BLaER1 (cell line): ENCODE results near the gene MNAT1.
A peak's percentile ranks its signal among the peaks of the same experiment; 100 is the strongest.
"Not testable (repeated sequence)": the region's sequence is repeated elsewhere in the genome, so short reads cannot be mapped to it uniquely, and the experiment has no call there.

ENCODE experiments used
- H3K27ac ChIP-seq: shearing (Covaris generic); formaldehyde crosslinking; 2 replicates; pipeline ENCODE4 v1.8.1; 2022
- H3K27me3 ChIP-seq: shearing (Covaris generic); formaldehyde crosslinking; 2 replicates; pipeline ENCODE4 v1.8.1; 2022
- H3K36me3 ChIP-seq: shearing (Covaris generic); formaldehyde crosslinking; 2 replicates; pipeline ENCODE4 v1.8.1; 2022
- H3K4me1 ChIP-seq: shearing (Covaris generic); formaldehyde crosslinking; 2 replicates; pipeline ENCODE4 v1.8.1; 2022
- H3K4me2 ChIP-seq: shearing (Covaris generic); formaldehyde crosslinking; 2 replicates; pipeline ENCODE4 v1.8.1; 2022
- H3K4me3 ChIP-seq: shearing (Covaris generic); formaldehyde crosslinking; 2 replicates; pipeline ENCODE4 v1.8.1; 2022
- H3K9ac ChIP-seq: shearing (Covaris generic); formaldehyde crosslinking; 2 replicates; pipeline ENCODE4 v1.8.1; 2022
- H3K9me3 ChIP-seq: shearing (Covaris generic); formaldehyde crosslinking; 2 replicates; pipeline ENCODE4 v1.8.1; 2022
- H4K20me1 ChIP-seq: shearing (Covaris generic); formaldehyde crosslinking; 2 replicates; pipeline ENCODE4 v1.8.1; 2022
- Cebpa-rat ChIP-seq: shearing (Covaris generic); IDR thresholded peaks from 2 replicates; pipeline ENCODE4 v1.8.1; 2022

The MNAT1 gene

DNA sequence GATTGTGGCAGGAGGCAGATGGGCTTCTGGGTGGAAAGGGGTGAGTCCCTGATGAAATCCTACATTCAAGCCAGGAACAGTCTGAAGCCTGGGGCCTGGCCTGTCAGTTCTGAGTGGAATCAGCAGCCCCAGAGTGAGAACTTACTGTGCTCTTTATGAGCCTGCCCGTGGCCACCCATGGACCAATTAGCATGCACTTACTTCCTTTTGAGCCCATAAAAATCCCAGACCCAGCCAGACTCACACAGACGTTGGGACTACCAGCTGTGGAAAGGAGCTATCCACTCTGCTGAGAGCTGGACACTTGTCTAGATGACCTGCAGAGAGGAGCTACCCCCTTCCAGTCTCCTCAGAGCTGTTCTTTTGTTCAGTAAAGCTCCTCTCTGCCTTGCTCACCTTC lies 104.5 kb downstream of the MNAT1 start:
- no peaks in the 10 kb centered on the region for H3K27me3 ChIP-seq
- no peak overlapping the region for H3K9ac ChIP-seq
- H4K20me1 ChIP-seq, result no peaks in the 10 kb centered on the region
- H3K36me3 ChIP-seq, result peaks cover 44% of the 10 kb centered on the region
- no peaks in the 10 kb centered on the region for H3K4me1 ChIP-seq
- H3K27ac ChIP-seq, result no peak overlapping the region
- TF ChIP-seq Cebpa-rat, result no peak
- H3K4me3 ChIP-seq, result no peak overlapping the region
- H3K4me2 ChIP-seq, result no peak overlapping the region
- H3K9me3 ChIP-seq, result 0 out of 2 replicates have a peak, but pooled peaks cover 9% of the 10 kb centered on the region

DNA sequence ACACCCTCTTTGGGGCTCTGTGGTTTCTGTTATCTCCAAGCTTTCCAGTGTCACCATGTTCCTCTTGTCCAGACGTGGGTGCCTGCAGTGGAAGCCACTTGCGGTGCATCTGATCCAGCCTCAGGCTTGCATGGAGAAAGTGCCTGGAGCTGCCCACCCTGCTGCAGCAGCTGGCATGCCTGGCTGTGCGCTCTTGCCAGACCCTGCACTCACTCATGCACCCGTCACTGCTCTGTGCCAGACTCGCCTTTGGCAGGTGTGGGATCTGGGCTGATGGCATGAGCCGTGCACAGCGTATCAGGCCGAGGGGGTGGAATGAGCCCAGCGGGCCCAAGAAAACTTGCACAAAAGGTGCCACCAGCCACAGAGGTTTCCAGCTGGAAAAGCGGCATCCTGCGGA lies 105.1 kb downstream of the MNAT1 start:
- TF ChIP-seq Cebpa-rat, result no peak
- H4K20me1 ChIP-seq, result no peaks in the 10 kb centered on the region
- H3K27me3 ChIP-seq, result no peaks in the 10 kb centered on the region
- 0 out of 2 replicates have a peak, but pooled peaks cover 9% of the 10 kb centered on the region for H3K9me3 ChIP-seq
- no peak overlapping the region for H3K4me2 ChIP-seq
- peaks cover 44% of the 10 kb centered on the region for H3K36me3 ChIP-seq
- H3K4me1 ChIP-seq, result no peaks in the 10 kb centered on the region
- H3K4me3 ChIP-seq, result no peak overlapping the region
- no peak overlapping the region for H3K27ac ChIP-seq
- no peak overlapping the region for H3K9ac ChIP-seq

DNA sequence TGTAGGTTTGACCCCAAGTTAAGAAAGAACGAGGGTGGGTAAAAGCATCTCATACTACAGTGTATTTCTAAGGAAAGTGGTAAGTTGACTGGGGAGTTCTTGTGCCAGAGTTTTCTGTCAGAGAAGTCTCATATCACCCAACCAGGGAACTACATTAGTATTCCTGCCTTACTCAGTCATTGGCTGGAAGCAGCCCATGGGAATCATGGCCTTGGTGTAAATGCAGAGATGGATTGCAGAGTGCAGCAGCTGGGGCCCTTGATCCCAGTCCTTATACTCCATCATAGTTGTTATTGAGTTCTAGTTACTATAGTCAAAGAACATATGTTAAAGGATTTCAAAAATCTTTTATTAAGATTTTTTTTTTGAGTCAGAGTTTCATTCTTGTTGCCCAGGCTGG lies 105.8 kb downstream of the MNAT1 start:
- TF ChIP-seq Cebpa-rat, result no peak
- no peak overlapping the region for H3K9ac ChIP-seq
- no peak overlapping the region for H3K27ac ChIP-seq
- no peak overlapping the region for H3K4me2 ChIP-seq
- 0 out of 2 replicates have a peak, but pooled peaks cover 9% of the 10 kb centered on the region for H3K9me3 ChIP-seq
- no peak overlapping the region for H3K4me3 ChIP-seq
- peaks cover 44% of the 10 kb centered on the region for H3K36me3 ChIP-seq
- H3K4me1 ChIP-seq, result no peaks in the 10 kb centered on the region
- no peaks in the 10 kb centered on the region for H4K20me1 ChIP-seq
- H3K27me3 ChIP-seq, result no peaks in the 10 kb centered on the region

DNA sequence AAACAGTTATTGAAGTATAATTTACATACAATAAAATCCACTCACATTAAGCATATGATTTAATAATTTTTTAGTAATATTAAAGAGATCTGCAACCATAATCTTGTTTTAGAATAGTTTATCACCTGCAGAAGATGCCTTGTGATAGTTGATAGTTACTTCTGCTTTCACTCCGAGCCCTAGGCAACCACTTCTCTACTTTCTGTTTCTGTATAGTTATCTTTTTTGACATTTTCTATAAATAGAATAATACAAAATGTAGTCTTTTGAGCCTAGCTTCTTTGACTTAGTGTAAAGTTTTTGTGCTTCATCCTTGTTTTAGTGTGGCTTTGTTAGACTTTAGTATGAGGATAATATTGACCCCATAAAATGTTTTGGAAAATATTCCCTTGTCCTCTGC lies 111.0 kb downstream of the MNAT1 start:
- H3K9me3 ChIP-seq, result peaks cover 10% of the 10 kb centered on the region
- H3K4me1 ChIP-seq, result peaks cover 5% of the 10 kb centered on the region; the same call in 1 of the 2 replicates
- no peak overlapping the region for H3K4me3 ChIP-seq
- H3K27ac ChIP-seq, result no peak overlapping the region
- H3K27me3 ChIP-seq, result no peaks in the 10 kb centered on the region
- H4K20me1 ChIP-seq, result no peaks in the 10 kb centered on the region
- H3K36me3 ChIP-seq, result no peaks in the 10 kb centered on the region
- peak overlapping the region; percentile 34 for H3K4me2 ChIP-seq
- TF ChIP-seq Cebpa-rat, result no peak
- H3K9ac ChIP-seq, result no peak overlapping the region

DNA sequence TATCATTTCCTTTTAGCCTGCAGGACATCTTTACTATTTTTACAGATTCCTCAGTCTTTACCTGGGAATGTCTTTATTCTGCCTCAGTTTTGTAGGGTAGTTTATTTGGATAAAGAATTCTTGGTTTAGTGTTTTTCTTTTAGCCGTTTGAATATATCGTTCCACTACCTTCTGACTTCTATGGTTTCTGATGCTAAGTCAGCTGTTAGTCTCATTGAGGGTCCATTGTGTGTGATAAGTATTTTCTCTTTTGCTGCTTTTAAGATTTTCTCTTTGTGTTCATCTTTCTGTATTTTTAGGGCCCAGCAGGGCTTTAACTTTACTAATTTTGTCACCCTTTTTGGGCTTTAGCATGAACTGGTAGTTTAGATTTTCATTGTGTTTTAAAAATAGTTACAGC lies 113.5 kb downstream of the MNAT1 start:
- Histone ChIP-seq H4K20me1 (no peaks in the 10 kb centered on the region), H3K4me2 (no peak overlapping the region), H3K27me3 (no peaks in the 10 kb centered on the region), H3K36me3 (peaks cover 9% of the 10 kb centered on the region), H3K4me3 (no peak overlapping the region), H3K9me3 (peaks cover 23% of the 10 kb centered on the region), H3K4me1 (peaks cover 5% of the 10 kb centered on the region; the same call in 1 of the 2 replicates), H3K9ac (no peak overlapping the region), H3K27ac (no peak overlapping the region)
- no peak for TF ChIP-seq Cebpa-rat

DNA sequence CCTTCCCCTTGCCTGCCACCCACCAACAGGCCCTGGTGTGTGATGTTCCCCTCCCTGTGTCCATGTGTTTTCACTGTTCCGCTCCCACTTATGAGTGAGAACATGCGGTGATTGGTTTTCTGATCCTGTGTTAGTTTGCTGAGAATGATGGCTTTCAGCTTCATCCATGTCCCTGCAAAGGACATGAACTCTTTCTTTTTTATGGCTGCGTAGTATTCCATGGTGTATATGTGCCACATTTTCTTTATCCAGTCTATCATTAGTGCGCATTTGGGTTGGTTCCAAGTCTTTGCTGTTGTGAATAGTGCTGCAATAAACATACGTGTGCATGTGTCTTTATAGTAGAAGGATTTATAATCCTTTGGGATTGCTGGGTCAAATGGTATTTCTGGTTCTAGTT lies 117.1 kb downstream of the MNAT1 start:
- not testable (repeated sequence) for H3K4me2 ChIP-seq, H3K4me3 ChIP-seq, H3K4me1 ChIP-seq, H3K9ac ChIP-seq, H3K27me3 ChIP-seq, H3K27ac ChIP-seq, H4K20me1 ChIP-seq
- peaks cover 34% of the 10 kb centered on the region for H3K36me3 ChIP-seq
- H3K9me3 ChIP-seq, result peaks cover 39% of the 10 kb centered on the region

DNA sequence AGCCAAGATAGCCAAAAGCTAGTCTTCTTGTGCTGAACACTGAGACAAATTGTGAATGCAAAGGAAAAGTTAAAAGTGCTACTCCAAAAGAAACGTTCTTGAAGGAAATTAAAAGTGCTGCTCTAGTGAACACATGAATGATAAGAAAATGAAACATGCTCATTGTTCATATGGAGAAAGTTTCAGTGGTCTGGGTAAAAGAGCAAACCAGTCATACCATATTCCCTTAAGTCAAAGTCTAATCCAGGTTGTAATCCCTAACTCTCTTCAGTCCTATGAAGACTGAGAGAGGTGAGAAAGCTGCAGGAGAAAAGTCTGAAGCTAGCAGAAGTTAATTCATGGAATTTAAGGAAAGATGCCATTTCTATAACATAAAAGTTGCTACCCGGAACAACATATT lies 121.5 kb downstream of the MNAT1 start:
- no peak for TF ChIP-seq Cebpa-rat
- Histone ChIP-seq H3K36me3 (peaks cover 42% of the 10 kb centered on the region), H3K27ac (no peak overlapping the region)

DNA sequence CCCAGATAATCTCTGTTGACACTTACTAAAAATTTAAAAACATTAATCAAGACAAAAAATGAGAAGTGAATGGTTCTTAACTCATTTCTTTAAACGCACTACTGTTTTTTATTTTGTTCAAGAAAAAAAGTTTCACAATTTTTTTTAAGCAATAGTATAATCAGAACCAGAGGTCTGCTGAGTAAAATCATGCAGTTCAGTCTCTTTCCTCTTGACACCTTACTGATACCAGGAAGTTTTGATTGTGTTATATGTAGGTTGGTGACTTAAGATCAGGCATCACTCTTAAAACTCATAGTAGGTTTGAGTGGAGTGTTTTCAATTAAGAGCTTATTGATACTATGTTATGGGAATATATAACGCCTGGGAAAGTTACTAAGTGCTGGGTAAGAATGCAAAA lies 125.0 kb downstream of the MNAT1 start:
- Histone ChIP-seq H3K4me2 (no peak overlapping the region), H3K9me3 (peaks cover 23% of the 10 kb centered on the region), H3K27me3 (no peaks in the 10 kb centered on the region), H3K36me3 (peaks cover 28% of the 10 kb centered on the region), H3K9ac (no peak overlapping the region), H3K27ac (no peak overlapping the region), H4K20me1 (no peaks in the 10 kb centered on the region), H3K4me1 (no peaks in the 10 kb centered on the region), H3K4me3 (no peak overlapping the region)
- no peak for TF ChIP-seq Cebpa-rat

More for the DNA sequence above, 121.5 kb downstream of the MNAT1 start:
- no peaks in the 10 kb centered on the region for H4K20me1 ChIP-seq
- H3K9ac ChIP-seq, result no peak overlapping the region
- H3K4me3 ChIP-seq, result no peak overlapping the region
- H3K27me3 ChIP-seq, result no peaks in the 10 kb centered on the region
- H3K4me1 ChIP-seq, result no peaks in the 10 kb centered on the region
- peaks cover 35% of the 10 kb centered on the region for H3K9me3 ChIP-seq
- H3K4me2 ChIP-seq, result no peak overlapping the region

DNA sequence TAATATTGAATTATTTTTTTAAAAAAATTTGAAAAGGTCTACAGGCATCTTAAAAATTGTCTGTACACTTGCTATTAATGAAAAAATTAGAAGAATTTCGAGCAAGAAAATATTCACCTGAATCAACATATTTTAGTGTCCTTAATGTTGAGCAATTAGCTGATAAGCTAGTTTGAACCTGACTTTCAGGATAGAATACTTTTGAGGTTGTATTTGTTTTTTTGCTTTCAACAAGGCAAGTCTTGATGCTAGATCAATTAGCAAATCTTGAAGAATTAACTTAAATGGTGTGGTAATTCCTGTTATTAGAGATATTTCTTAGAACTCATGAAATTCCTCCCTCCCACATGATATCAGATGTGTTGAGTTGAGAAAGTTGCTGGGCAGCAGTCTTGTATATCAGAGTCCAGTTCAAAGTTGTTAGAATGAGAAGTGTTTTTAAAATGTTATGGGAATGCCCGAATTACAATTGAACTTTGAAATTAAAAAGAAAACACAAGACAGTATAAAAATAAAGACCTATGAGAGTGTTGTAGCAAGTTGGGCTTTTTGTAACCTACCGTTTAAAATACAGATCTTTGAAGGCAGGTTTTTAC lies 127.1 kb downstream of the MNAT1 start:
- no peak overlapping the region for H3K4me2 ChIP-seq
- TF ChIP-seq Cebpa-rat, result no peak

DNA sequence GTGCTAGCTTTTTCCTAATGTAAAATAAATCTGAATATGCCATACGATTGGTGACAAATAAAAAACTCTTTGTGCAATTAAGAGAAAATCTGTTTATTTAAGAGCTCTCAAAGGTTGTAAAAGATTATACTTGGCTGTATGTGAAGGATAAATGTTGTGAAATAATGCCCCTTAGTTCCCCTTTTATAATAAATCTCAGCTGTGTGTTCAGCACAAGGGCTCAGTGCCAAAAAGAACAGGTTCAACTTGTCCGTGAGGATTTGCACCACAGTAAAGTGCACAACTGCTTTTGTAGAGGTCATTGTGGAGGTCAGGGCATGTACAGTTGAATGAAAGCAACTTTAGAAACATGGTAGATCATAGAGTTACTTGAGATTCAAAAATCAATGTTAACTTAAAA lies 127.7 kb downstream of the MNAT1 start:
- H3K27ac ChIP-seq, result no peak overlapping the region
- 0 out of 2 replicates have a peak, but pooled peaks cover 3% of the 10 kb centered on the region for H3K36me3 ChIP-seq
- no peak overlapping the region for H3K9ac ChIP-seq
- no peak overlapping the region for H3K4me3 ChIP-seq
- H3K27me3 ChIP-seq, result no peaks in the 10 kb centered on the region
- 0 out of 2 replicates have a peak, but pooled peaks cover 4% of the 10 kb centered on the region for H4K20me1 ChIP-seq
- no peak overlapping the region for H3K4me2 ChIP-seq
- no peaks in the 10 kb centered on the region for H3K4me1 ChIP-seq
- TF ChIP-seq Cebpa-rat, result no peak
- H3K9me3 ChIP-seq, result peaks cover under 1% of the 10 kb centered on the region; the same call in 1 of the 2 replicates

More for the DNA sequence above, 127.1 kb downstream of the MNAT1 start:
- Histone ChIP-seq H3K9me3 (peaks cover 7% of the 10 kb centered on the region), H3K4me3 (no peak overlapping the region), H3K4me1 (no peaks in the 10 kb centered on the region), H4K20me1 (no peaks in the 10 kb centered on the region), H3K27me3 (no peaks in the 10 kb centered on the region), H3K27ac (no peak overlapping the region), H3K9ac (no peak overlapping the region), H3K36me3 (peaks cover 9% of the 10 kb centered on the region)
